PC-3 (cell line): ENCODE data around the gene IQCK. TPM values are rescaled to one million over a fixed set of nuclear protein-coding genes. Genes with fewer than 3 reads are reported as not detected.

ENCODE experiments used
- ATAC-seq: fragments of 200-7000 bp; cut with Tn5 transposase; 2 replicates; pipeline ENCODE4 v1.9.1; 2020; ENCODE audit warnings: mild to moderate bottlenecking, moderate library complexity
- BruUV-seq: library from RNA; stranded (reverse); fragments of 400-500 nt; replicated peaks from 2 replicates; lab custom pipeline; 2021; lab: Mats Ljungman, UMichigan
- CTCF ChIA-PET: fragments of 300-600 bp; sonication (Branson Sonifier 250); formaldehyde crosslinking; loops from one replicate; lab custom pipeline; 2022; ENCODE audit warnings: antibody characterized with exemption; lab: Charles Lee
- POLR2A ChIA-PET: fragments of 300-600 bp; sonication (Branson Sonifier 250); formaldehyde crosslinking; loops from one replicate; lab custom pipeline; 2022; ENCODE audit warnings: antibody characterized with exemption; ENCODE audit not compliant: unreplicated experiment; lab: Charles Lee
- DNase-seq: peaks from one replicate; pipeline ENCODE4 v3.0.0-alpha.2; 2015
- H2AFZ ChIP-seq: fragments of 300-600 bp; sonication (generic); 2 replicates; pipeline ENCODE4 v1.6.0; 2016; ENCODE audit warnings: antibody characterized with exemption, low read length
- H3F3A ChIP-seq: fragments of 300-600 bp; sonication (generic); one replicate; pipeline ENCODE4 v1.6.0; 2017; ENCODE audit warnings: antibody characterized with exemption, low read length, control low read depth, mild to moderate bottlenecking; ENCODE audit not compliant: unreplicated experiment
- H3K27ac ChIP-seq: fragments of 300-600 bp; sonication (generic); 2 replicates; pipeline ENCODE4 v1.5.1; 2016; ENCODE audit warnings: mild to moderate bottlenecking, low read length
- H3K27me3 ChIP-seq: fragments of 300-600 bp; sonication (generic); 2 replicates; pipeline ENCODE4 v1.6.1; 2016; ENCODE audit warnings: low read length, mixed read lengths
- H3K36me3 ChIP-seq: fragments of 300-600 bp; sonication (generic); 2 replicates; pipeline ENCODE4 v1.6.1; 2016; ENCODE audit warnings: low read depth, mixed run types, low read length, mixed read lengths
- H3K4me1 ChIP-seq: fragments of 300-600 bp; sonication (generic); 2 replicates; pipeline ENCODE4 v1.5.1; 2016; ENCODE audit warnings: low read length; ENCODE audit not compliant: insufficient read depth
- H3K4me2 ChIP-seq: fragments of 300-600 bp; sonication (generic); 2 replicates; pipeline ENCODE4 v1.6.0; 2016; ENCODE audit warnings: low read length
- H3K4me3 ChIP-seq: fragments of 300-600 bp; sonication (generic); 2 replicates; pipeline ENCODE4 v1.5.1; 2016; ENCODE audit warnings: mild to moderate bottlenecking, low read length, mixed read lengths
- H3K79me2 ChIP-seq: fragments of 300-600 bp; sonication (generic); 2 replicates; pipeline ENCODE4 v1.6.1; 2017; ENCODE audit warnings: low read length, mixed read lengths
- H3K9ac ChIP-seq: fragments of 300-600 bp; sonication (generic); 2 replicates; pipeline ENCODE4 v1.6.0; 2016; ENCODE audit warnings: mild to moderate bottlenecking, low read length
- H3K9me2 ChIP-seq: fragments of 300-600 bp; sonication (generic); replicated peaks from 2 replicates; pipeline ENCODE4 v1.6.1; 2016; ENCODE audit warnings: mixed run types, low read length, mixed read lengths
- H3K9me3 ChIP-seq: fragments of 300-600 bp; sonication (generic); 2 replicates; pipeline ENCODE4 v1.6.1; 2016; ENCODE audit warnings: low read length, mixed read lengths
- H4K20me1 ChIP-seq: fragments of 300-600 bp; sonication (generic); 2 replicates; pipeline ENCODE4 v1.6.1; 2016; ENCODE audit warnings: low read length, mixed read lengths
- CTCF ChIP-seq: fragments of 300-600 bp; sonication (generic); conservative IDR thresholded peaks from 2 replicates; pipeline ENCODE4 v1.5.1; 2017; ENCODE audit warnings: antibody characterized with exemption, low read depth, mild to moderate bottlenecking, low read length
- EZH2 ChIP-seq: fragments of 300-600 bp; sonication (generic); IDR thresholded peaks from one replicate; pipeline ENCODE4 v1.6.1; 2017; ENCODE audit warnings: antibody characterized with exemption, mild to moderate bottlenecking, low read length; ENCODE audit not compliant: unreplicated experiment
- EZH2phosphoT487 ChIP-seq: fragments of 300-600 bp; sonication (generic); IDR thresholded peaks from 2 replicates; pipeline ENCODE4 v1.6.1; 2018; ENCODE audit warnings: mild to moderate bottlenecking, antibody characterized with exemption, low read length, borderline replicate concordance
- intact Hi-C: fragments of 100-400 bp; cut with micrococcal nuclease; formaldehyde crosslinking; loops from 2 replicates; pipeline ENCODE4 v1.9.0; 2023
- total RNA-seq: library from RNA; depleted of rRNA; stranded (reverse); fragments of >200 nt; gene quantifications from 2 replicates; pipeline ENCODE4 v1.2.3, GENCODE V29; 2014

Gene IQCK
- total RNA-seq, 1 experiment from 2014 or later: 8.9 TPM

- no peak overlapping the region for H3K4me2 ChIP-seq
- intact Hi-C loops: no loop called here
- no peak for TF ChIP-seq EZH2
- TF ChIP-seq EZH2phosphoT487: no peak
- TF ChIP-seq CTCF: no peak
- no peaks in the 10 kb centered on the region for H3K9me3 ChIP-seq
- no peak overlapping the region for H3K9ac ChIP-seq
- H3K9me2 ChIP-seq: no peaks in the 10 kb centered on the region
- H3K4me3 ChIP-seq: no peak overlapping the region
- H2AFZ ChIP-seq: no peak overlapping the region
- no peaks in the 10 kb centered on the region for H3K4me1 ChIP-seq
- ATAC-seq (no peak), DNase-seq (no peak)
- ChIA-PET CTCF (no interaction called here), POLR2A (no interaction called here)
- H3K27ac ChIP-seq: no peak overlapping the region
- H4K20me1 ChIP-seq: no peaks in the 10 kb centered on the region
- no peaks in the 10 kb centered on the region for H3F3A ChIP-seq
- no TSS peak for BruUV-seq
- H3K79me2 ChIP-seq: no peaks in the 10 kb centered on the region
- no peaks in the 10 kb centered on the region for H3K27me3 ChIP-seq
- H3K36me3 ChIP-seq: no peaks in the 10 kb centered on the region
Observed at GRCh38 chr16:19765860-19766553, 47.9 kb downstream of the IQCK start.

GRCh38 chr16:19766554-19766884, 48.4 kb downstream of the IQCK start:
- no TSS peak for BruUV-seq
- Histone ChIP-seq H3K36me3 (no peaks in the 10 kb centered on the region), H2AFZ (no peak overlapping the region), H4K20me1 (no peaks in the 10 kb centered on the region), H3K9me2 (no peaks in the 10 kb centered on the region), H3K27ac (no peak overlapping the region), H3K4me2 (no peak overlapping the region), H3F3A (no peaks in the 10 kb centered on the region), H3K9ac (no peak overlapping the region), H3K27me3 (no peaks in the 10 kb centered on the region), H3K4me3 (no peak overlapping the region), H3K4me1 (no peaks in the 10 kb centered on the region), H3K79me2 (no peaks in the 10 kb centered on the region), H3K9me3 (no peaks in the 10 kb centered on the region)
- TF ChIP-seq EZH2phosphoT487 (no peak), CTCF (no peak), EZH2 (no peak)
- intact Hi-C loops: no loop called here
- ChIA-PET CTCF (no interaction called here), POLR2A (no interaction called here)
- ATAC-seq: no peak
- no peak for DNase-seq

GRCh38 chr16:19766988-19767387, 48.9 kb downstream of the IQCK start:
- Histone ChIP-seq H3K36me3 (no peaks in the 10 kb centered on the region), H3K27me3 (no peaks in the 10 kb centered on the region), H3K9me2 (no peaks in the 10 kb centered on the region), H4K20me1 (no peaks in the 10 kb centered on the region), H3K9ac (no peak overlapping the region), H3K9me3 (no peaks in the 10 kb centered on the region), H3K27ac (no peak overlapping the region), H3F3A (no peaks in the 10 kb centered on the region), H3K4me1 (no peaks in the 10 kb centered on the region), H3K79me2 (no peaks in the 10 kb centered on the region), H3K4me2 (no peak overlapping the region), H3K4me3 (no peak overlapping the region), H2AFZ (no peak overlapping the region)
- ChIA-PET CTCF (no interaction called here), POLR2A (no interaction called here)
- ATAC-seq (no peak), DNase-seq (no peak)
- TF ChIP-seq EZH2 (no peak), CTCF (no peak), EZH2phosphoT487 (no peak)
- no TSS peak for BruUV-seq
- intact Hi-C loops: no loop called here
